GM21529 (cell line): Measurements from ENCODE around the gene ADGRG4.
A peak's percentile ranks its signal among the peaks of the same experiment; 100 is the strongest.
"Not testable (repeated sequence)": the region's sequence is repeated elsewhere in the genome, so short reads cannot be mapped to it uniquely, and the experiment has no call there.

Experiments used
- ATAC-seq: cut with Tn5 transposase; IDR thresholded peaks from one replicate; pipeline ENCODE4 v1.9.1; 2021; ENCODE audit not compliant: unreplicated experiment

Gene ADGRG4

DNA sequence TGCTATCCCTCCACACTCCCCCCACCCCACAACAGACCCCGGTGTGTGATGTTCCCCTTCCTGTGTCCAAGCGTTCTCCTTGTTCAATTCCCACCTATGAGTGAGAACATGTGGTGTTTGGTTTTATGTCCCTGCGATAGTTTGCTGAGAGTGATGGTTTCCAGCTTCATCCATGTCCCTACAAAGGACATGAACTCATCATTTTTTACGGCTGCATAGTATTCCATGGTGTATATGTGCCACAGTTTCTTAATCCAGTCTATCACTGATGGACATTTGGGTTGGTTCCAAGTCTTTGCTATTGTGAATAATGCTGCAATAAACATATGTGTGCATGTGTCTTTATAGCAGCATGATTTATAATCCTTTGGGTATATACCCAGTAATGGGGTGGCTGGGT is at the start of gene ADGRG4:
ADGRG4 (plus strand) TSS at position 243 of the 400 bp plus-strand sequence. CDS start 7,815 bp downstream, outside the sequence.
- not testable (repeated sequence) for ATAC-seq

DNA sequence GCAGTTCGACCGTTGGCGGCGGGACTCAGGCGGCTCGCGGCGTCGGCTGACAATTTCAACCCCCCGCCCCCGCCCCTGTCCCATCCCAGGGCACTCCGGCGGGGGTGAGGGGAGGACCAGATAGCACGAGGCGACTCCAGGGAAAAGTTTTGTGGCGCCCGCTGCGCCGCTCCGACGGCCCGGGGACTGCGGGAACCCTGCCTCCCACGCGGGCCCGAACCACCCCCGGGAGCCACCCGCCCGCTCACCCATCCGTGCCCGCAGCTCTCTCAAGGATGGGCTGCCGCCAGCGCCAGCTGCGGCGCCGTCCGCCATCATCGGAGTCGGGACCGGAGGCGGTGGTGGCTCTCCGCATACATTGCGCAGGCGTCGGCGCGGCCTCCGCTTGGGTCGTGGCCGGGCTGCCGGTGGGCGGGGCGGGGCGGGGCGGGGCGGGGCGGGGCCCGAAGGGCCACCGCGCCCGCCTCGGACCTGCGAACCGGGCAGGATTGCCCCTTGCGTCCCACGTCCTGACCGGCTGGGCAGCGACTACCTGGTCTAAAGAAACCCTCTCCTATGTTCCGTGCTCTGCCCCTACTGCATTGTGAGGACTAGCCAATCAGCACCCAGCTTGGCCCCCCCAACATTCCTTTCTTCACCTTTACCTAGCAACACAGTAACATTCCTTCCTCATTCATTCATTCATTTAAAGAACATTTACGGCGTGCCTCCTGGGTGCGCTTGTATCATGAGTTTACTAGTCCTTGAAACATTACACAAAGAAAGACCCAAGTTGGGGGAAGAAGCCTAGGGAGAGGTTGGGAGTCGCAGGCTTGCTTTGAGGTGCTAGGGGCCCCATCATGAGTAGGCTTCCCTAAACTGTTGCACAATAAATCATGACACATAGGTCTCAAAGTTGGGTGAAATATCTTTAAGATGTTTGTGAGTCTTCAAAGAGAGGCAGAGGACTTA is 49.4 kb upstream of the ADGRG4 start, which contains the start of gene MAP7D3:
MAP7D3 (minus strand) TSS at position 360 of the 951 bp plus-strand sequence; CDS start at position 318, 42 bp downstream.
- ATAC-seq: peak; percentile 85

DNA sequence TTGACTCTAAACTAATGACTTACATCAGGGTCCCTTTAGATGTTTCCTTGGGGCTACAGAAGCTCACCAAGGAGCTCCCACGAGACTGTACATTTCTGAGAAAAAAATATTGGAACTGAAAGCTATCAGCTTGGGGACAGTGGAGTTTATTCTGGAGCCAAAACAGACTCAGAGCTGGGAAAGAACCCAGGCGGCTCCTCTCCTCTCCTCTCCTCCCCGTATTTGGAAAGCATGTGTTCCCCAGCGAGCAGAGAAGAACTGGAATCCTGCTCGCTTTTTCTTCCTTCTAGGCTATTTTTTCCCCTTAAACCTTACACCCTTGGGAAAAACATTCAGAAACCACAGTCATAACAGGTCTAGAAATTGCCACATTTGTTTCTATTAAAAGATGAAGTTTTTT is 45.2 kb upstream of the ADGRG4 start:
- no peak for ATAC-seq

DNA sequence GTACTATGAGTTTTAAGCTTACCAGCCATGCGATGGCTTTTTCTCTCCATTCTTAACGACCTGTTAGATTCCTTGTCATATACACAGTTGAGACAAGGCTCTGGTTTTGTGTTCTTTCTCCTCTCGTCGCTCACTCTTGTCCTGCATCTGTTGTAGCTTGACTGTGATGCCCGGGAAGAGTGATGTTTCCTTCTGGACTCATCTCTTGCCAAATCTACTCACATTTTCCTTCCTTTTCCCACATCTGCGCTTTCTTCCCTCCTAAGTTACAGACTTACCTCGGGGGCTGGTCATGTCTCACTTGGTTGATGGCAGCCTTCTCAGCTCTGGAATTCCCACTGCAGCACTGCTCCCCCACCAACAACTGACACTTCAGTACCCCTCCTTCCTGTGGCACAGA is 44.7 kb upstream of the ADGRG4 start:
- no peak for ATAC-seq

DNA sequence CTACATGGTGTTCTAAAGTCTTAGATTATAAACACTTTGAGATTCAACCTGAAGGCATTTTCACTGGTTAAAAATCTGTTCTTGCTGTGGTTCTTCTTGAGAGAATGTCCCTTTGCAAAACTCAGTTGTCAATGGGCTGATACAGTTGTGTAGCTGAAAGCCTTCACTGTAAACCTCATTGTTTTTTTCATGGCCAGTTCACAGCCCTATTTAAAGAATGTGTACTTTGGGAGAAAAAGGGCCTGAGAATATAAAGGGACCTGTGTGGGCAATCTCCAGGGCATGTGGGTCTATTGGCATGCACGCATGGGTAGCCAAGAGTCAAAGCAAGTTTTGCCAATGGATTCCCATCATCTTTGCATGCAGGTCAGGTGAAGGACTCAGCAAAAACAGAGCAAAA is 41.8 kb upstream of the ADGRG4 start:
- ATAC-seq: no peak

DNA sequence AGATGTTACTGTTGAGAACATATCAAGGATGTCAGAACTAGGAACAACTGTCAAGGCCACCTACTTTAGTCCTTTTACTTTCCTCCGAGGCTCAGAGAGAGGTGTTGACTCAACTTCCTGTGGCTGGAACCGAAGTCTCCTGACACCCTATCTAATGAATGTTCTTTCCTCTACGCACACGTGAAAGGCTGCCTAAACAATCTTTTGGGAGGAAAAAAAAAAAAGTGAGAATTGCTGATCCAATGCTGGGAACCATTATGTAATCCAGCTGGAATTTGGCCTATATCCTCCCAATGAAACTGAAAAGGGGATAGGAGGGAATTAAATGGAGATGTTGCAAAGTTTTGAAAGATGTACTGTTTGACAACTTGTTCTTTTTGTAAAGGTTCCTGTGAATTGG is 41.2 kb upstream of the ADGRG4 start:
- no peak for ATAC-seq

DNA sequence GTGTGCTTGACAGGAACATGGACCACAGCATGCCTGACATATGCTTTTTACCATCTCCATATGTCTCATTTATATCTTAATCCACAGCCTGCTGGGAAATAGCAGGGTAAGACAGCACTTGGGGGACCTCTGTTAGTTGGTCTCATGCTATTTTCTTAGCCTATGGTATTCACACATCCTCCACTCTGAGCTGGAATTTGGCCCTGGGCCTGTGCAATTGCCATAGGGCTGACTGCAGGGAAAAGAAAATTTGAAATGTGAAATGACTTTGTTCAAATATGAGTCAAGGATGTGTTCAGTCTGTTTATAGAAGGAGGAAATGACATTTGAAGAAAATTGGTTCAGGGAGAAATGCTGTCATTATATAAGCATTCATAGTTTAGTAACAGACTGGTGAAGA is 40.0 kb upstream of the ADGRG4 start:
- no peak for ATAC-seq

DNA sequence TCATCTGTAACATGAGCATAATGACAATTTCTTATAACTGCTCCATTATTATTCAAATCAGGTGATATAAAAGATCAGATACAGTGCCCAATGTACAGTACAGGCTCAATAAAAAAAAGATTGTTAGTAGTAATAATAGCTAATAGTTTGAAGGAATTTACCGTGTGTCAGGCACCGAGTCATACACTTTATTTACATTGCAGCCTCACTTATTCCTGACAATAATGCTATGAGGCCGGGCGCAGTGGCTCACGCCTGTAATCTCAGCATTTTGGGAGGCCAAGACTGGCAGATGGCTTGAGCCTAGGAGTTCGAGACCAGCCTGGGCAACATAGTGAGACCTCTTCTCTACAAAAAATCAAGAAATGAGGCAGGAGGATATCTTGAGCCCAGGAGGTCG is 39.4 kb upstream of the ADGRG4 start:
- ATAC-seq: no peak

GRCh38 chrX:136262243-136262642 is 38.5 kb upstream of the ADGRG4 start:
- no peak for ATAC-seq

- no peak for ATAC-seq
These were observed 37.9 kb upstream of the ADGRG4 start for GRCh38 chrX:136262812-136263315.

GRCh38 chrX:136266828-136267227 is 33.9 kb upstream of the ADGRG4 start:
- ATAC-seq: no peak

DNA sequence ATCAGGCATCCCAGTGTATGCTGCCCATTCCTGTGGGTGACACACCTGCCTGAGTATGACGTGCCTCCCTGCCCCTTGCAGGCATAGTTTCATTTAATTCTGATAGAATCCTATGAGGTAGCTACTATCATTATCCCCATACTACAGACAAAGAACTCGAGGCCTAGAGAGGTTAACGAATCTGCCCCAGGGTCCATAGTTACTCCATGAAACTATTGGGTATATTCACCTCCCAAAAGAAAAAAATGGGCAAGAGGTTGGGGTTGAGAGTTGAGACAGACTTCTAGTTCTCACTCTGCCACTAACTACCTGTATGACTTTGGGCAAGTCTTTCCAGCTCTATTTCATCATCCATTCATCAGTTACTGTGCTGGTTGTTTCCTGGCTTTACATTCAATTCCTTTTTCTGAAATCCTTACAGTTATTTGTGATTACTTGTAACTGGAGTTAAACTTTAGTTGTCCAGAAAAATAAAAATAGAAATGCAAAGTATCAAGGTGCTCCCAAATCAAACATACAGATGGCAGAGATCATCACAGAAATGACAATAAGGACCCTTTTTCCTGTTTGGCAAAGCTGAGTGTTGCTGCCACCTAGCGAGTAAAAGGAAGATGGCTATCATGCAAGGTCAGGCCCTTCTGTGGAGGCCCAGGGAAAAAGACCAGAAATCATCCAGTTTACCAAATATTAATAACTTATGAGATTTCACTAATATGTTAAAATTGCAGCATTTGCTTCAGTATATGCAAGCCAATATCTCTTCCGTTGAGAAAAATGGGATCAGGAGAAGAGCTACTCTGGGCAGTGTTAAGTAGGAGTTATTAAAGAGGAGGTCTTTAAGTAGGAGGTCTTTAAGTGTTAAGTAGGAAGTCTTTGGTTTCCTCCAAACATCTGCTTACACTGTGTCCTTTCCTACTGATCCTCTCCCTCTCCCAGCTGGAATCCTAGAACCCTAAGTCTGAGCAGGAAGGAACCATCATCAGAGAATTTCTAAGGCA is 32.4 kb upstream of the ADGRG4 start:
- ATAC-seq: peak; percentile 86

DNA sequence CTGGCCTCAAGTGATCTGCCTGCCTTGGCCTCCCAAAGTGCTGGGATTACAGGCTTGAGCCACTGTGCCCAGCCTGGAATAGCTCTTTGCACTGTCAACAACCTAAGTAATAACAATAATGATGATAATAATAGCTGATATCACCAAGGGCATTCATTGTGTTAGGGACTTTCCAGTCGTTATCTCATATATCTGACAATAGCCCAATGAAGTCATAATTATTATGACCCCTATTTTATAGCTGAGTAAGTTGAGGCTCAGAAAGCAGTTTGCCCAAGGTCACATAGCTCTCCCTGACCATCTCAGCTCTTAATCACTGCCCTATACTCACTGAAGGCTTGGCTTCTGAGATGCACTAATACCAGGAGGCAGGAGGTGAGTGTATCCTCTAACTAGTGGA is 30.8 kb upstream of the ADGRG4 start:
- ATAC-seq: no peak

DNA sequence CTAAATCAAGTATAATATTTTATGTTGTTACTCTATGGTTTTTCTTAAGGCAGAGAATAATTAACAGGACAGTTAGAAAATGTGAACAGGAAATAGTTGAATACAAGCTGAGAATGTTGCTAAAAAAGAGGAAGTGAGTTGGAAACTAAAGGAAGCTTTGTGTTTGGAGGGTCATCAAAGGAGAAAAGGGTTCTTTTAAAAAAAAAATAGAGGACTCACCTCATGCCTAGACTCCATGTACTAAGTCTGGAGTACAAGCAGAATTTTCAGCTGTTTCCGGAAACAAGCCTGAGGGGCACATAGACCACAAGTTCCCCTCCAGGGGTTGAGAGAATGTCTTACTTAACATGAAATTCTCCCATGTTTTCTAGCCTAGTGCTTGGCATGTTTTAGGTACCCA is 29.5 kb upstream of the ADGRG4 start:
- ATAC-seq: peak; percentile 51

DNA sequence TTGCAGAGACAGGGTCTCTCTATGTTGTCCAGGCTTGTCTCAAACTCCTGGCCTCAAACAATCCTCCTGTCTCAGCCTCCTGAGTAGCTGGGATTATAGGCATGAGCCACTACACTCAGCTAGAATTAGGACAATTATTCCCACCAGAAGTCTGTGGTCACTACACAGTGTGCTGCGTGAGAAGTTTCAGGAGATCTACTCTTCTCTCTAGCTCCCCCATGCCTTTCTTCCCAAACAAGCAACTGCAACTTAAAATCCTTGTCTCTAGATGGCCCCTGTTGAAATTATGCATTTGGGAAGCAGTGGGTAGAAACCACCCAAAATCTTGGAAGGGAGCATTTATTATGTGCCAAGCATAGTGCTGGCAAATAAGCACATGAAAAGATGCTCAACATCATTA is 28.4 kb upstream of the ADGRG4 start:
- no peak for ATAC-seq

DNA sequence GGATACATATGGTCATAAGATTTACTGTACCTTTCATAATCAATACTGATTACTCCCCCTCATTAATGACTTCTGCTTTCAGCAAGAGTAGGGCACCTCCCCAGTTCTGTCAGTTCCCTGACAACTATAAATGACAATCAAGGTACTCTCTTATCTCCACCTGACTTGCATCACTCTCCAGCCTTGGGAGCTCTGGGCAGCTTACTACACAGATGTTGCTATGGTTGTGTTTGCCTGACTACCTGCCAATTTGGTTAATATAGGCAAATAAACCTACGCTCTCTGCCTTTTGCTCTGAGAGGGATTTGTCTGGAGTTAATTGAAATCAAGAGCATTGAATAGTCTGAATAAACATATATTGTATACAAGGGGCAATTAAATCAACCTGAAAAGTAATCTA is 26.8 kb upstream of the ADGRG4 start:
- no peak for ATAC-seq

- no peak for ATAC-seq
These were observed 25.2 kb upstream of the ADGRG4 start for GRCh38 chrX:136275553-136275952.

DNA sequence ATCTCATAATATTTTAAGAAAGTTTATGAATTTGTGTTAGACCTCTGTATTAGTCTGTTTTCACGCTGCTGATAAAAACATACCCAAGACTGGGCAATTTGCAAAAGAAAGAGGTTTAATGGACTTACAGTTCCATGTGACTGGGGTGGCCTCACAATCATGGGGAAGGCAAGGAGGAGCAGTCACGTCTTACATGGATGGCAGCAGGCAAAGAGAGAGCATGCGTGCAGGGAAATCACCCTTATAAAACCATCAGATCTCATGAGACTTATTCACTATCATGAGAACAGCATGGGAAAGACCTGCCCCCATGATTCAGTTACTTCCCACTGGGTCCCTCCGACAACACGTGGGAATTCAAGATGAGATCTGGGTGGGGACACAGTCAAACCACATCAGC is 14.4 kb upstream of the ADGRG4 start:
- ATAC-seq: not testable (repeated sequence)

- ATAC-seq: no peak
These were observed 8.9 kb upstream of the ADGRG4 start for GRCh38 chrX:136291824-136292223.

DNA sequence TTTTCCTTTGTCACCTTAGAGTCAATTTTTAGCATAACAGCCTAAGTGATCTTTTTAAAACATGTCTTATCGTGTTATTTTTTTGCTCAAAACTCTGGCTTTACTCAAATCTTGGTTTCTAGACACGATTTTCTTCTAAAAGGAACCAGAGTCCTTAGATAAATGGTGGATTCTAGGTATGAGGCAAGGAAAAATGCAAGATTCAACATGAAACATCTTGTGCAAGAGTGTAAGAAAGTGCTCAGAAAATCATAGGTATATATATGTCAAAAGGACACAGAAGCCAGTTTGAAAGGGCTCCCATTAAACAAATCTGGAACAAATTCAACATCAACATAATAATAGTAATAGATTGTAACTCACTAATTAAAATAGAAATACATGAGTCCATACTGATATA is 8.1 kb upstream of the ADGRG4 start:
- ATAC-seq: no peak

- no peak for ATAC-seq
These were observed 5.4 kb upstream of the ADGRG4 start for GRCh38 chrX:136295380-136295779.
